Panc1 (cell line): ENCODE measurements around the gene ERO1B.

Experiments used
- POLR2AphosphoS5 ChIP-seq: IDR thresholded peaks from 2 replicates; pipeline ENCODE4 v1.6.1; 2012; ENCODE audit warnings: mild to moderate bottlenecking, low read depth, low read length, moderate library complexity
- SIN3A ChIP-seq: IDR thresholded peaks from 2 replicates; pipeline ENCODE4 v1.6.1; 2012; ENCODE audit warnings: low read depth, mild to moderate bottlenecking, low read length, moderate library complexity, borderline replicate concordance; ENCODE audit not compliant: insufficient read depth
- TCF7L2 ChIP-seq: IDR thresholded peaks from 2 replicates; pipeline ENCODE4 v1.6.1; 2011; ENCODE audit warnings: mild to moderate bottlenecking, low read depth, low read length, inconsistent platforms
- TF ChIP-seq, protein P1 (sequence below): fragments of 450-650 bp; IDR thresholded peaks from 2 replicates; pipeline ENCODE4 v1.5.1; 2017; ENCODE audit warnings: mild to moderate bottlenecking
- TF ChIP-seq, protein P2 (sequence below), 2 experiments: IDR thresholded peaks; 2 replicates each; pipeline ENCODE4 v1.6.1; 2011 to 2012; ENCODE audit warnings: low read depth in 2 of 2, control low read depth in 1 of 2, low read length in 1 of 2, mild to moderate bottlenecking in 1 of 2, moderate library complexity in 1 of 2; ENCODE audit not compliant: insufficient read depth in 1 of 2

- TF ChIP-seq POLR2AphosphoS5, result no peak
- TF ChIP-seq, protein P1, sequence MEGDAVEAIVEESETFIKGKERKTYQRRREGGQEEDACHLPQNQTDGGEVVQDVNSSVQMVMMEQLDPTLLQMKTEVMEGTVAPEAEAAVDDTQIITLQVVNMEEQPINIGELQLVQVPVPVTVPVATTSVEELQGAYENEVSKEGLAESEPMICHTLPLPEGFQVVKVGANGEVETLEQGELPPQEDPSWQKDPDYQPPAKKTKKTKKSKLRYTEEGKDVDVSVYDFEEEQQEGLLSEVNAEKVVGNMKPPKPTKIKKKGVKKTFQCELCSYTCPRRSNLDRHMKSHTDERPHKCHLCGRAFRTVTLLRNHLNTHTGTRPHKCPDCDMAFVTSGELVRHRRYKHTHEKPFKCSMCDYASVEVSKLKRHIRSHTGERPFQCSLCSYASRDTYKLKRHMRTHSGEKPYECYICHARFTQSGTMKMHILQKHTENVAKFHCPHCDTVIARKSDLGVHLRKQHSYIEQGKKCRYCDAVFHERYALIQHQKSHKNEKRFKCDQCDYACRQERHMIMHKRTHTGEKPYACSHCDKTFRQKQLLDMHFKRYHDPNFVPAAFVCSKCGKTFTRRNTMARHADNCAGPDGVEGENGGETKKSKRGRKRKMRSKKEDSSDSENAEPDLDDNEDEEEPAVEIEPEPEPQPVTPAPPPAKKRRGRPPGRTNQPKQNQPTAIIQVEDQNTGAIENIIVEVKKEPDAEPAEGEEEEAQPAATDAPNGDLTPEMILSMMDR, result no peak
- TF ChIP-seq SIN3A, result no peak
- TF ChIP-seq, protein P2, sequence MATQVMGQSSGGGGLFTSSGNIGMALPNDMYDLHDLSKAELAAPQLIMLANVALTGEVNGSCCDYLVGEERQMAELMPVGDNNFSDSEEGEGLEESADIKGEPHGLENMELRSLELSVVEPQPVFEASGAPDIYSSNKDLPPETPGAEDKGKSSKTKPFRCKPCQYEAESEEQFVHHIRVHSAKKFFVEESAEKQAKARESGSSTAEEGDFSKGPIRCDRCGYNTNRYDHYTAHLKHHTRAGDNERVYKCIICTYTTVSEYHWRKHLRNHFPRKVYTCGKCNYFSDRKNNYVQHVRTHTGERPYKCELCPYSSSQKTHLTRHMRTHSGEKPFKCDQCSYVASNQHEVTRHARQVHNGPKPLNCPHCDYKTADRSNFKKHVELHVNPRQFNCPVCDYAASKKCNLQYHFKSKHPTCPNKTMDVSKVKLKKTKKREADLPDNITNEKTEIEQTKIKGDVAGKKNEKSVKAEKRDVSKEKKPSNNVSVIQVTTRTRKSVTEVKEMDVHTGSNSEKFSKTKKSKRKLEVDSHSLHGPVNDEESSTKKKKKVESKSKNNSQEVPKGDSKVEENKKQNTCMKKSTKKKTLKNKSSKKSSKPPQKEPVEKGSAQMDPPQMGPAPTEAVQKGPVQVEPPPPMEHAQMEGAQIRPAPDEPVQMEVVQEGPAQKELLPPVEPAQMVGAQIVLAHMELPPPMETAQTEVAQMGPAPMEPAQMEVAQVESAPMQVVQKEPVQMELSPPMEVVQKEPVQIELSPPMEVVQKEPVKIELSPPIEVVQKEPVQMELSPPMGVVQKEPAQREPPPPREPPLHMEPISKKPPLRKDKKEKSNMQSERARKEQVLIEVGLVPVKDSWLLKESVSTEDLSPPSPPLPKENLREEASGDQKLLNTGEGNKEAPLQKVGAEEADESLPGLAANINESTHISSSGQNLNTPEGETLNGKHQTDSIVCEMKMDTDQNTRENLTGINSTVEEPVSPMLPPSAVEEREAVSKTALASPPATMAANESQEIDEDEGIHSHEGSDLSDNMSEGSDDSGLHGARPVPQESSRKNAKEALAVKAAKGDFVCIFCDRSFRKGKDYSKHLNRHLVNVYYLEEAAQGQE (IDR thresholded peaks at IDR 0.05; ENCODE audit: insufficient read depth in 1 of 2, low read depth in 2 of 2, low read length in 1 of 2), result no peak
- no peak for TF ChIP-seq TCF7L2
Measured at GRCh38 chr1:236315092-236315491, 33.3 kb upstream of the ERO1B start.
